Left lobe of liver (tissue), 2 donors: Measurements from ENCODE around the gene HELZ. TPM values are rescaled to one million over a fixed set of nuclear protein-coding genes. Genes with fewer than 3 reads are reported as not detected.
"Not testable (repeated sequence)": the region's sequence is repeated elsewhere in the genome, so short reads cannot be mapped to it uniquely, and the experiment has no call there.

ENCODE experiments used
- ATAC-seq: fragments of 200-7000 bp; cut with Tn5 transposase; one replicate; pipeline ENCODE4 v1.9.1; 2020; ENCODE audit warnings: mild to moderate bottlenecking, moderate library complexity
- DNase-seq: peaks from one replicate; pipeline ENCODE4 v3.0.0-alpha.2; 2020; ENCODE audit warnings: low spot score
- total RNA-seq: library from RNA; stranded (reverse); gene quantifications from one replicate; pipeline ENCODE4 v1.2.1, GENCODE V29; 2021
- donor health status: DM: no; HTN: no; CAD: no; lungs with moderate emphysema.
- donor health status: DM: no; HTN: yes; CAD: no.

HELZ gene
- total RNA-seq, 1 donor from 2014 or later = 31.7 TPM

DNA sequence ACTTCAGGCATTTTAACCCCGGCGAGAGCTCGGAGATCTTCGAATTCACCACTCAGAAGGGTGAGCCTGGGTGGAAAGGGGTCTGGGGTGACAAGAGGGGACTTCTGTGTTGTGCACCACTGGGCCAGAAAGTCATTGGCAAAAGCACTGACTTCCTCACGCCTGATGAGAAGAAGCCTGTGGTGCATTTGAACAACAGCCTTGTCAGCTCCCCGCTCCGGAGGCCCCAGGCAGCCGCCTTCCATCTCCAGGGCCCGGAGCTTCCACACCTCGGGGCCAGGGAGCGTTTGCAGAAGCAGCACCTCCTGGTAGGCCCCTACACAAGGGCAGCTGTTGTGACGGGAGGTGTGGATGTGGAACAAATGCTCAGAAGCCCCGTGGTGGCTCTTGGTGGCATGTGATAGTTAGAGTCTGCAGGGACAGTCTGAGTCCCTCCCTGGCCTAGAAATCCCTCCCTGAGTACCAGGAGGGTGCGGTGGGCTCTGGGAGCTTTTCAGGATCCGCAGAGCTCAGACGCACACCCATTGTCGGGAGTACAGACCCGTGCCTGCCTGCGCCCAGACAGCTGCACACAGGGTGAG, 190.9 kb downstream of the HELZ start:
- DNase-seq (no peak), ATAC-seq (no peak)

DNA sequence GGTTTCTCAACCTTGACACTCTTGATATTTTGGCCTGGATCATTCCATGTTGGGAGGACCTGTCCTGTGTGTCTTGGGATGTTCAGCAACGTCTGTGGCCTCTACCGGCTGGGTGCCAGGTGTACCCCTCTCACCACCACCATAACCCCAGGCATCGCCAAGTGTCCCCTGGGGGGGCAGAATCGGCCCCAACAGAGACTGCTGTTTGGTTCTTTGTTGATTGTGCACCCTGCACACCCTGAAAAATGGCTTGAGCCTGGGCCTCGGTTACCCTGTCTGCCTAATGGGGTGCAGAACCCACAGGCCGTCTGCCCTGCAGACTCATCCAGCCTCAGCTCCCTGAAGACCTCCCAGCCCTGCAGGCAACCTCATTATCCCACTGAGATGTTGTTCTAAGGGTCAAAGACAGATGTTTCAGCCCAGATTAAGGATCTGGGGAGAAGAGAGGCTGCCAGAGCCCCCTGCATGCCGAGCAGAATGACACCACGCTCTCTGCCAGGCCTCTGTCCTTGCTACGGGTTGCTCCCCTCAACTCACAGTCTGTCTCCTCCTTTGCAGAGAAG, 191.5 kb downstream of the HELZ start:
- no peak for DNase-seq
- no peak for ATAC-seq

DNA sequence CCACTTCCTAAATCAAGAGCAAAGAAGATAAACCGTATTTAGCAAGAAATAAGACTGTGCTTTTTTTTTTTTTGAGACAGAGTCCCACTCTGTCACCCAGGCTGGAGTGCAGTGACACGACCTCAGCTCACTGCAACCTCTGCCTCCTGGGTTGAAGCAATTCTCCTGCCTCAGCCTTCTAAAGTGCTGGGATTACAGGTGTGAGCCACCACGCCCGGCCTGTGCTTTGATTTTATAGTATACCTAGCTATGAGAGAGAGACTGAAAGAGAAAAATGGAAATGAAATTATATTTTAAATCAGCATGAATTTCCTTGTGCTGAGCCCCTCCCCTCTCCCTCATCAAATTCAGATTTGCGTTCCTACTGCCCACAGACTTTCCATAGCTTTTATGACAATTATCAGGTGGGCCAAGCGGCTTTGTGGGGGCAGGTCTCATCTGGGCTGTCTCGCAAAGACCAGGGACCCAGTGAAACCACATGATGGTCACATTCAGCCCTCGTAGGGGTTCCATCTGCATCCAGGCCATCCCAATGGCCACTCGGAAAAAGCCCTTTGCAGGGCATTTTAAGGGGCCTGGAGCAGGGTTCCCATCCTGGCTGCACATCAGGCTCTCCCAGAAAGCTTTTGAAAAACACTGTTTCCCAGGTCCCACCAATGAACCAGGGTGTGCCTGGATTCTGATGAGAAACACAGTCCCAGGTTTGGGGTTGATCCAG, 192.1 kb downstream of the HELZ start:
- ATAC-seq = no peak
- DNase-seq = no peak

DNA sequence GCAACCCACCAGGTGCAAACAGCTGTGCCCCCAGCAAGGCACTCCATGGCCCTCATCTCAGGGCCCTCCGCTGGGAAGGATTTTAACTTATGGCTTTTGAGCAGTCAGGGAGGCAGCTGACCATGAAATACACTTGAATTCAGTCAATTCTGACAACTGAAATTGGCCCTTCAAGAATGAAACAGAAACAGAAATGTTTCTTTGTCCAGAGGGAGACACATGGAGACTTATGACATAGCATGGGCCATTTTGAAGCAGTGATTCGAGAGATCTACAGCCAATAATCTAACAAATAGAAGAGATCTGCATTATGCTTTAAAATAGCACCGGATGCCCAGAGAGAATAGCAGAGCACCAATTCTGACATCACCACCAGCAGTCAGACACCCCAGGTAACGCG, 193.2 kb downstream of the HELZ start:
- ATAC-seq (no peak), DNase-seq (no peak)

DNA sequence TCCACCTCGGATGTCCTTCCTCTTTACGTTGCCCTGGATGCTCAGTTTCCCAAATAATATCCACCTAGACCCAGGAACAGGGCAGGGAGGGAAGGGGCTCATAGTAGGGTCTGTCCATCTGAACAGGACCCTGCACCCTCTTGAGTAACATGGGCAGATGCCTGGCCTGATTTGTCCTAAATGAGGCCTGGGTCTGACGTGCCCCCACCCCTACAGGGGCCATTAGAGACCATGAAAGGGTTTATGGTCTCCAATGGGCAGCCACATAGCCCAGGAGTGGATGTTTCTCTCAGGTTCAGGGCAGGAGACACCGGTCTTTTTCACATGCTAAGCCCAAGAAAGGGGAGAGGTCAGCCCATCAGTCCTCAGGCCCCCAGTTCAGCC, 193.8 kb downstream of the HELZ start:
- no peak for DNase-seq
- ATAC-seq = no peak

DNA sequence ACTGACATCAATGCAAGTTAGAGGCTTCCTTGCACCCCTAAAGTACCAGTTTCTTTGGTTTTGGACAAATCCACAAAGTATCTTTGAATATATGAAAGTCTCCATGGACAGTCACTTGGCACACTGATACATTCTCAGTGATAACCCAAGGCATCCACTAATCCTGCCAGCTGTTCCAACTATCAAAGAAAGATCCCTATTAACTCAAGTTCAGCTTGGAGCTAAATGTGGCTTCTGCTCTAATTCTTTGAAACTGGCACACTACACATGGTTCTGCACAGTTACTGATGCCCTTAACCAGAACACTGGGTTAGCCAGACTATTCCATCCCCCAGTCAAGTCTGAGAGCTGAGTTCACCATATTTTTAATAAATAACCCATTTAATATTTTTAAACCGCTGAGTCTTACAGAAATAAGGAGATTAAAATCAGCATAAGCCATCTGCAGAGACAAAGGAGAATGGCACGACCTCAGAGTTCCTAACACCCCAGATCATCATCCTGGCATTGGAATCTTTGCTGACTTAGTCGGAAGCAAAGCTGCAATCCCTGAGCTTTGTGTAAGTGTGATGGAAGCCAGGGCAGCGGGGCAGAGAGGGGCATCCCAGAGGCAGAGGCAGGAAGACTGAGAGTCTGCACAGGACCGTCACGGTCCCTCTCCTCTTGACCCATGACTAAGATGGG, 194.4 kb downstream of the HELZ start:
- DNase-seq = no peak
- no peak for ATAC-seq

DNA sequence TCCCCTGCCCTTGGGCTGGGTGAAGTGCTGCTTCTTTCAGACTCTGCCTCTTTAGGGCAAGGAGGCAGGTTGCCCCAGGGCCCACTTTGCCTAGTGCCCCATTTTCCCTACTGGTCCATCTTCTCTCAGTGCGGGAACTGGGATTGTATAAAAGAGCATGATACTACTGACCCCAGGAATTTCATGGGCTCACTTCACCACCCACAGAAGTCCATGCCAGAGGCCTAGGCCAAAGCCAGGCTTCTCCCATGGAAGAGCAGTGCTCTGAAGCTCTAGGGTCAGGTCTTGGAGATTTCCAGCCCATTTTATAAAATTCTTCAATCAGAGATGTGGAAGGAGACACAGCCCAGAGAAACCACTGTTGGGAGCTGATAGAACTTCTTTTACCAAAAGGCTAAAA, 194.9 kb downstream of the HELZ start:
- ATAC-seq = no peak
- no peak for DNase-seq

DNA sequence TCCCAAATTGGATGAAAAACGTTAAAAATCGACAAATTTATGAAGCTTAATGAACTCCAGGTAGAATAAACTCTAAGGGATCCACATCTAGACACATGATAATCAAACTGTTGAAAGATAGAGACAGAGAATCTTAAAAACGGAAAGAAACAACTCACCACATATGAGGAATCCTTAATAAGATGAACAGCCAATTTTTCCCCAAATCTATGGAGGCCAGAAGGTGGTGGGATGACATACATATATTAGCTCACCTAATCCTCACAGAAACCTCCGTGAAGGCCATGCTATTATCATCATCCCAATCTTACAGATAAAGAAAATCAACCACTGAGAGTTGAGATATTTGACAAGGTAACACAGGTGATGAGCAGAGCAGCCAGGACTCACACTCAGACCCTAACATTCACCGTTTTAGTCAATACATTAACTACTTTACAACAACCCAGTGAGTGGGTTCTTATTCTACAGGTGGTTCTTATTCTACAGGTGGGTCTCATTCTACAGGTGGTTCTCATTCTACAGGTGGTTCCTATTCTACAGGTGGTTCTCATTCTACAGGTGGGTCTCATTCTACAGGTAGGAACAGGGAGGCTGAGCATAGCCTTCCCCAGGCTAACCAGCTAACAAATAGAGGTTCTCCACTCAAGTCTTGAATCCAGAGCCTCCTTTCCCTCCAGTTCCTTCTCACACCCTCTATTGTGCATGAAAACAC, 195.8 kb downstream of the HELZ start:
- ATAC-seq (no peak), DNase-seq (no peak)

DNA sequence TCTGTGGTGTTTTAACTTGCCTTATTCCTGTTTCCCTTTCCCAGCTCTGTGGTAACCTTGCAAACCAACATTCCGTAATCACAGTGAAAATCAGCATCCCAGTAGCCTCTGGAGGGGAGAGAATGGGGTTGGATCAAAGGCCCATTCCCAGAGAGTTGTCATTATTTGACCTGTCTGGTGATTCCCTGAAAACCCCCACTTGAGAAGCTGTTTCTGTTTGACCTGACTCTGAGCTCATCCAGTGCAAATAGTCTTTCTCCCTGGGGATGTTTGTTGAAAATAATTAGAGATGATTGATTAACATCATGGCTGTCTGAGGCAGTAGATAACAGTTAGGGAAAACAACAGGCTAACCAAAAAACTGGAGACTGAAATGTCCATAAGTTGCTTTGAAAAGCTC, 197.6 kb downstream of the HELZ start:
- ATAC-seq = no peak
- no peak for DNase-seq

DNA sequence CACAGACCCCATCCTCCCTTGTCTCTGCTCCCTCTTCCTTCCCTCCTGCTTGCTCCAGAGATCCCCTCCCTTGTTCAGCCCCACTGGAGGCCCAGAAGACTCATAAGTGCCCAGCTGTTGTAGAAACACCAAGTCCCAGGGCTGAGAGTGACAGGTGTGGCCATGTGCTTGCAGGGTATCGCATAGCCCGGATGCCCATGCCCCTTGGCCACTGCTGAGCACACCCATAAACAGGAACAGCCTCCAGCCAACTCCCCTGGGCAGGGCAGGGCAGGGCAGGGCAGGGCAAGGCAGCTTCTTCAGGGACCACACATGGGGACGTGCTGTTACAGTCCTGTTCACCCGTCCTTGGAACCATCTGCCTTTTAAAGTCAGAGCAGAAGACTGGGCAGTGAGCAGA, 198.6 kb downstream of the HELZ start:
- DNase-seq = no peak
- ATAC-seq = no peak

DNA sequence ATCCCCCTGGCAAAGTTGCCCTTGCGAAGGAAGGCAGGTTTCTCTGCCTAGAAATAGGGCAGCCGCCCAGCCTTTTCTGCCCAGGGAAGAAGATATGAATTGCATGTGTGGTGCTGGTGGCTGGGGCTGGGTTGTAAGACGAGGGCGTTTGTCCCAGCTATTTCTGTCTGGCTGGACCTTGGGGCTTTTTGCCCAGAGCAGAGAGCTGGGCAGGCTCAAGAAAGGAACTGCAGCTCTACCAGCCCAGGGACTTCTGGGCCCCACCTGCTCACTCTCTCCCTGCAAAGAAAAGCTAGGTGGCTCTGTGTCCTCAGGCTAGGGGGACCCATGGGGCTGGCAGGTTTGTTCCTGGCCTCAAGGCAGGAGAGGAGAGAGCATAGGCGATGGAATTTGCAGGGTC, 200.1 kb downstream of the HELZ start:
- ATAC-seq (no peak), DNase-seq (no peak)

DNA sequence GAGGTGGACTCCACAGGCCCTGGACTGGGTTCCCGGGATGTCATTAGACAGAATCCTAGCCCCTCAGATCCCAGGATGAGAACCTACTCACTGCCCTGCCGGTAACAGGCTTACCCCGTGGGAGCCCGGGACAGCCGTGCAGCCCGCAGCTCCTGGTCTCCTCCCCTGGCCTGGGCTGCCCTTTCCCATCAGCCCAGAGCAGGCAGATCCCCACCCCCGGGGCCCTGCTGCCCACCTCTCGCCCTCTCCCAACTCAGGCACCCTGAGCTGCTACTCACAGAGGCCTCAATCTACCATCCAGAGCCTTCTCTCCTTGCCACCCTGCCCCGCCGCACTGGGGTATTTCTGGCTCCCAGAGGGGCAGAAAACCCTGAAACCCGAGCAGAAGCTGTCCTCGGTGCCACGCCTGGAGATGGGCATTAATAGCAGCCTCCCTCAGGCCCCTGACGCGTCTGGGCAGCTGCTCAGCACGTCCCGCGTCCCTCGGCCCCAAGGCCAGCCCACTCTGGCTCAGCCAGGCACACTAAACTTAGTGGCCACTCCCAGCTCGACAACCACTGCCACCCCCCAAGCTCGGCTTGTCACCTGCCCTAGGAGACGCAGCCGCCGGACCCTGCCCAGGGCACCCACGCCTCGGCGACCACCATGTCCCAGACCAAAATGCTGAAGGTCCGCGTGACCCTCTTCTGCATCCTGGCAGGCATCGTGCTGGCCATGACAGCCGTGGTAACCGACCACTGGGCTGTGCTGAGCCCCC, 200.8 kb downstream of the HELZ start, which contains the start of gene CACNG1:
Gene CACNG1, plus strand, starts transcription at position 539 of the 757 bp plus-strand sequence. Its CDS starts 107 bp downstream, at position 646.
- ATAC-seq (no peak), DNase-seq (no peak)

DNA sequence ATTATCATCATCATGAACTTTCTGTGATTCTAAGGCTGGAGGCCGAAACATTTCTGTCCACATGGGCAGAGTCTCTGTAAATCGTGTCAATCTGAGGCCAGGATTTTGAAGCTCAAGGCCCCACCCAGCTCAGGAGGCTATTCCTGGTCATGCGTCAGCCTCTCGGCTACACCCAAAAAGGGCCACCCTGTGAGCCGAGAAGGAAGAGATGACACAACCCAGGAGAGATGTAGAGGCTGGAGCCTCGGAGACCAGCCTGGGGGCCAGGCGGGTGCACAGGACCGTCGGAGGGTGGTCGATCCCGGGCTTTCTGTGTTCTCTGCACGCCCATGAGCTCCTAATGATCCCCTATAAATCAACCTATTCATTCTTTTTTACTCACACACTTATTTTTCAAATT, 201.7 kb downstream of the HELZ start:
- no peak for ATAC-seq
- DNase-seq = no peak

DNA sequence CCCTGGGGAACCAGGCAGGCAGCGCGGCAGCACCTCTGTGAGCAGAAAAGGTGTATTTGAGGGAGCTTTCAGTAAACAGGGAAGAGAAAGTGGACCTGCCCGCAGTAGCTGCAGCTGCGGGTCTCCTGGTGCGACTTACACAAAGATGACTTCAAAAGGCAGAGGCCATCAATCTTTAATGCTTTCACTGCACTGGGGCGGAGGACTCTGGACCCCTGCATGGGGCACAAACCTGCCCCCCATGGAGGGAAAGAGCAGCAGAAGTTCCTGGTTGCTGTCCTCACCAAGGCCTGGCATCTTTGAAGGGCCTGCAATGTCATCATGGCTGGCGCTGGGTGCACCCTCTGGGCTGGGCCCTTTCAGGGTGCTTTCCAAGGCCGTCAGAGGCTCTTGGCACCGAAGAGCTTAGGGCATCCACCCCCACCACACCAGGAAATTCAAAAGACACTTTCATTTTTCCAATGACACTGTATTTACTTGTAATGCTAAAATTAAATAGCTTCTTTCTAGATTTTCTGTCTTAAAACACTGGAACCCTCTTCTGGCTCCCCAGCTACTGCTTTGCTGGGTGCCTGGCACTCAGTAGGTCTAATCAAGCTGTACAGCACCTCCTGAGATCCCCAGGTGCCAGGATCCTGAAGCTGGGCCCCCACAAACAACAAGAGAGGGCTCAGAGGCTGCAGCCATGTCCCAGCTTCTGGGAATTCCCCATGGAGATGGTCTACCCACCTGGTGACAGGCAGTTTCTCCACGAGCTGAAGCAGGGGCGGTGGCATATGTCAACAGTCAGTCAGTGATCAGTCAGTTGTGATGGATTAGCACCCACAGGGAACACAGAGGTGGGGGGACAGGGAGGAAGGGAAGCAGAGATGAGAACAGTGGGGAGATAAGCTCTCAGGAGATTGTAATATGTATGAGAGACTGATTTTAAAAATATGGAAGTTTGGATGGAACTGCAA, 202.8 kb downstream of the HELZ start:
- ATAC-seq (no peak), DNase-seq (no peak)

DNA sequence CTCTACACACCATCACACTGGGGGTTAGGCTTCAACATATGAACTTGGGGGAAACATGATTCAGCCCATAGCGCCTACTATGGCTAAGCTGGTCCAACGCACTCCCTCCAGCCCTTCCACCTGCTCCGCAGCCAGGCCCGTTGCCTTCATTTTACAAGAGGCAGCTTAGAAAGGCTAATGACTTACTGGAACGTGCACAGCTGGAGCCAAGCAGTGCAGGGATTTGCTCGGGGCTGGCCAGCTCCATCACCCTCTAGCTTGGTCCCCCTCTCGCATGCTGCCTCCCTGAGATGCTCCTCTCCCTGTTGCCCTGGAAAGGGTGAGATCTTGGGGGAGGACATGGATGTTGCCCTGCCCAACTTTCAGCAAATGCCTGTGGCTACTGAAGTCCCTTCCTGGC, 203.5 kb downstream of the HELZ start:
- no peak for DNase-seq
- ATAC-seq = no peak

DNA sequence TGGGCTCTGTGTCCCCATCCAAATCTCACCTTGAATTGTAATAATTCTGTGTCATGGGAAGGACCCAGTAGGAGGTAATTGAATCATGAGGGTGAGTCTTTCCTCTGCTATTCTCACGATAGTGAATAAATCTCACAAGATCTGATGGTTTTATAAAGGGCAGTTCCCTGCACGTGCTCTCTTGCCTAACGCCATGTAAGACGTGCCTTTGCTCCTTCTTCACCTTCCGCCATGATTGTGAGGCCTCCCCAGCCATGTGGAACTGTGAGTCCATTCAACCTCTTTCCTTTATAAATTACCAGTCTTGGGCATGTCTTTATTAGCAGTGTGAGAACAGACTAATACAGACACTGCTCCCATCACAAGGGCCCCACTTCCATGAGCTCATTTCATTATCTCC, 203.9 kb downstream of the HELZ start:
- ATAC-seq, DNase-seq: not testable (repeated sequence)

DNA sequence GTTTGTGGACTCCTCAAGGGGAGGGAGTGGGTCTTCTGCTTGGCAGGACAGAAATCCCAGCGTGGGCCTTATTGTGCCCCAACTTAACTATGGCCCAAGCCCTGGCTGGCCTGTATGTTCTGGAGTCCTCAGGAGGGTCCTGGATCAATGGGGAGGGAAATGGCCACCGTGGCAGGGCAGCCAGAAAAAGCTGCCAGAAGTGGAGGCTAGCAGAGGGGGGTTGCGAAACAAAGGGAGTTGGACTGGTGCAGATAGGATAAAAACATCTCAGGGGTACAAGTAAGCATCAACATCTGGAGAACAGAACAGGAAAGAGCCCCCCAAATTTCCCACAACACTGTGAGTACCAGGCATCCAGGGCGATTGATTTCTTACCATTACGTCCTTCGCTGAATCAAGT, 204.3 kb downstream of the HELZ start:
- ATAC-seq = no peak
- no peak for DNase-seq

DNA sequence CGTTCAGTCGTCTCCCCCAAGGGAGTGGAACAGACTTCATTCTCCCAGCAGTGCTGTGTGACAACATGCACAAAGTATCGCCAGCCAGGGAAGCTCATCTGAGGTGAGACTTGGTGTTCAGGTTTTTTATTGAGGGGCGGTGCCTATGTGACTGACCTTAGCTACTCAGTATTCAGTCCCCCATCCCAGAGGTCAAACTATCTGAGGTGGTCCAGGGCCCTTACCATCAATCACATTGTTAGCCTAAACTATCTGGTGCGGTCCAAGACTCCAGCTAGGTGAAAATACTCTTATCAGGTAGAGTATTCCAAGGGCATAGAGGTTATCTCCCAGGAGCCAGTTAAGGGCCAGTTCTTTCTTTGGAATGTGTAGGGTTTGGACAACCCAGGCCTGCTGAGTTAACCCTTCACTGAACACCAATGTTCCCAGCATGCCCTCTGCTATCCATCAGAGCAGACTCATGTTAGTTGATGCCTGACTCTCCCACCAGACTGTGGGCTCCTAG, 206.1 kb downstream of the HELZ start:
- ATAC-seq (no peak), DNase-seq (no peak)
